ENCODE data around the gene CST5. TPM values are rescaled to one million over a fixed set of nuclear protein-coding genes. Genes with fewer than 3 reads are reported as not detected.
"Not testable (repeated sequence)": the region's sequence is repeated elsewhere in the genome, so short reads cannot be mapped to it uniquely, and the experiment has no call there.

CST5 gene
- total RNA-seq, 2 experiments from 2014 or later = not detected

DNA sequence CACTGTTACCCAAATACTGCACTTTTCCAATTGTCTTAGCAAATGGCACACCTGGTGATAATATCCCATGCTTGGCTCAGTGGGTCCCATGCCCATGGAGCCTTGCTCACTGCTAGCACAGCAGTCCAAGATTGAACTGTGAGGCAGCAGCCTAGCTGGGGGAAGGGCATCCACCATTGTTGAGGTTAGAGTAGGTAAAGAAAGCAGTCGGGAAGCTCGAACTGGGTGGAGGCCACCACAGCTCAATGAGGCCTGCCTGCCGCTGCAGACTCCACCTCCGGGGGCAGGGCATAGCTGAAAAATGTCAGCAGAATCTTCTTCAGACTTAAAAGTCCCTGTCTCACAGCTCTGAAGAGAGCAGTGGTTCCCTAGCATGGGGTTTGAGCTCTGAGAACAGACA, 43.8 kb downstream of the CST5 start:
- Mint-ChIP-seq H3K27me3 (no peaks in the 10 kb centered on the region), H3K9me3 (peaks cover 2% of the 10 kb centered on the region), H3K4me3 (no peak overlapping the region), H3K4me1 (ENCODE audit: low read depth) (peaks cover 23% of the 10 kb centered on the region), H3K36me3 (ENCODE audit: low read depth) (no peaks in the 10 kb centered on the region), H3K27ac (peak overlapping the region; percentile 69)
- DNase-seq (peak in 2 of 14 experiments; percentile 4 to 56), ATAC-seq (ENCODE audit: poor library complexity) (peak; percentile 93)
- H3K27me3 ChIP-seq (ENCODE audit: control insufficient read depth in 1 of 2, insufficient read depth in 2 of 2, low read length in 2 of 2) = peaks cover 0 to 6% of the 10 kb centered on the region in 2 experiments
- no peaks in the 10 kb centered on the region for H3K36me3 ChIP-seq (ENCODE audit: insufficient read depth, low read length)
- H3K27ac ChIP-seq (ENCODE audit: low read depth in 1 of 2, low read length in 2 of 2) = no peak overlapping the region
- TF ChIP-seq, protein P1, sequence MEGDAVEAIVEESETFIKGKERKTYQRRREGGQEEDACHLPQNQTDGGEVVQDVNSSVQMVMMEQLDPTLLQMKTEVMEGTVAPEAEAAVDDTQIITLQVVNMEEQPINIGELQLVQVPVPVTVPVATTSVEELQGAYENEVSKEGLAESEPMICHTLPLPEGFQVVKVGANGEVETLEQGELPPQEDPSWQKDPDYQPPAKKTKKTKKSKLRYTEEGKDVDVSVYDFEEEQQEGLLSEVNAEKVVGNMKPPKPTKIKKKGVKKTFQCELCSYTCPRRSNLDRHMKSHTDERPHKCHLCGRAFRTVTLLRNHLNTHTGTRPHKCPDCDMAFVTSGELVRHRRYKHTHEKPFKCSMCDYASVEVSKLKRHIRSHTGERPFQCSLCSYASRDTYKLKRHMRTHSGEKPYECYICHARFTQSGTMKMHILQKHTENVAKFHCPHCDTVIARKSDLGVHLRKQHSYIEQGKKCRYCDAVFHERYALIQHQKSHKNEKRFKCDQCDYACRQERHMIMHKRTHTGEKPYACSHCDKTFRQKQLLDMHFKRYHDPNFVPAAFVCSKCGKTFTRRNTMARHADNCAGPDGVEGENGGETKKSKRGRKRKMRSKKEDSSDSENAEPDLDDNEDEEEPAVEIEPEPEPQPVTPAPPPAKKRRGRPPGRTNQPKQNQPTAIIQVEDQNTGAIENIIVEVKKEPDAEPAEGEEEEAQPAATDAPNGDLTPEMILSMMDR (IDR thresholded peaks at IDR 0.05) = no peak
- no peaks in the 10 kb centered on the region for H3K4me1 ChIP-seq (ENCODE audit: insufficient read depth, low read length)
- POLR2A ChIA-PET = interaction anchor here (0.6 to 1.7 kb wide), 3 partner anchors 37 to 1221 kb away, joined by 3 to 4 read pairs (median 4); no protein-coding TSS in a partner anchor
- peaks cover 0 to 5% of the 10 kb centered on the region in 2 experiments for H3K9me3 ChIP-seq (ENCODE audit: control insufficient read depth in 1 of 2, insufficient read depth in 1 of 2, low read length in 2 of 2)
- CTCF ChIA-PET = no interaction called here
- intact Hi-C loops (cut with DNase I, micrococcal nuclease) = no loop called here
- no peak overlapping the region for H3K4me3 ChIP-seq (ENCODE audit: low read length)

DNA sequence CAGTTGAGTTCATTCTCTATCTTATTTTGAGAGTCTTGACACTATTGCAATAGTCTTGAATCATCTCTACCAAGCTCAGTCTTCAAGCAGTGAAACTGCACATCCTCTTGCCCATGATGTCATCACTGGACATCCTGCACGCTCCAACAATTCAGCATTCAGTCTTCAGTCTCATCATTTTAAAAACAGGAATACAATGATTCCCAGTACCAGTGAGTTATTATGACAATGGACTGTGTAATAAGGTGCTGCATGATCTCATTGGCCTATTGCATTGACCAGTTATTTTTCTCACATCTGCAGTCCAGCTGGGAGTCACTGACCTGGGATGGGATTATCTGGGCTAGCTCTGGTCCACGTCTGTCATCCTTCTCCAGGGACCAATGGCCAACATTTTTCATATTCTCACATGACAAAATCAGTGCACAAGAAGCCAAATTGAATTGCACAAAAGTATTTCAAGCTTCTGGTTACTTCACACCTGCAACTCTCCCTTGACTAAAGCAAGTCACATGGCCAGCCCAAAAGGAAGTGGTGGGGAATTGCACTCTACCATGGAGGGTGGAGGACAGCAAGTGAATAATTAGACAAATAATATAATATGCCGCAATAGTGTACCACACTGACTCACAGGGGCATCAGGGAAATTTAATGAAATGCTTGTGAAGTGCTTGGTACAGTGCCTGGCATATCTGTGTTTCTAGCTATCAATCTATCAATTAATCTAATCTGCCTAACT, 46.6 kb downstream of the CST5 start:
- Mint-ChIP-seq H3K36me3 (ENCODE audit: low read depth) (no peaks in the 10 kb centered on the region), H3K9me3 (peaks cover under 1% of the 10 kb centered on the region), H3K4me3 (no peak overlapping the region), H3K27ac (no peak overlapping the region), H3K27me3 (no peaks in the 10 kb centered on the region), H3K4me1 (ENCODE audit: low read depth) (peaks cover 23% of the 10 kb centered on the region)
- Histone ChIP-seq H3K27ac (ENCODE audit: low read depth in 1 of 2, low read length in 2 of 2) (no peak overlapping the region), H3K4me1 (ENCODE audit: insufficient read depth, low read length) (no peaks in the 10 kb centered on the region), H3K4me3 (ENCODE audit: low read length) (no peak overlapping the region), H3K9me3 (ENCODE audit: control insufficient read depth in 1 of 2, insufficient read depth in 1 of 2, low read length in 2 of 2) (peaks cover 0 to 5% of the 10 kb centered on the region in 2 experiments), H3K27me3 (ENCODE audit: control insufficient read depth in 1 of 2, insufficient read depth in 2 of 2, low read length in 2 of 2) (peaks cover 0 to 6% of the 10 kb centered on the region in 2 experiments), H3K36me3 (ENCODE audit: insufficient read depth, low read length) (no peaks in the 10 kb centered on the region)
- TF ChIP-seq, protein P1 (IDR thresholded peaks at IDR 0.05) = no peak
- ChIA-PET POLR2A (no interaction called here), CTCF (no interaction called here)
- DNase-seq = no peak
- intact Hi-C loops (cut with DNase I, micrococcal nuclease) = no loop called here
- ATAC-seq (ENCODE audit: poor library complexity) = no peak

DNA sequence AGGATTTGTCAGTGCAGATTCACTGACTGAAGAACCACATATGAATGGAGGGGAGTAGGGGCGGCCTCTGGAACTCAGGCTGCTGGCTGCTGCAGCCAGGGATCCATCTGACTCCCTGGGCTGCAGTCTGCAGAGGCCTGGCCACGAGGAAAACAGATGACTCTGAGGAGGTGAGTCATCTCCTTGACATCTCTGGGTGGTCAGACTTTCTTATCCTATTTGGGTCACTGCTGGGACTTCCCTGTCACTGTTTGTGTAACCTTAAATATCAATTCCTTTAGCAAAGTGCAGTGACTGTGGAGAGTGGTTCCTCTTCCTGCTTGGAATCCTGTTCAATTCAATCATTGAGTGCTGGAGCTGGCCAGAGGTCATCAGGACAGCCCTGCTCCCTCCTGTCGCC, 47.6 kb downstream of the CST5 start:
- ATAC-seq (ENCODE audit: poor library complexity); H3K36me3 Mint-ChIP-seq (ENCODE audit: low read depth); H3K27ac ChIP-seq (ENCODE audit: low read depth in 1 of 2, low read length in 2 of 2); CTCF ChIA-PET; H3K9me3 Mint-ChIP-seq; H3K27me3 ChIP-seq (ENCODE audit: control insufficient read depth in 1 of 2, insufficient read depth in 2 of 2, low read length in 2 of 2); H3K9me3 ChIP-seq (ENCODE audit: control insufficient read depth in 1 of 2, insufficient read depth in 1 of 2, low read length in 2 of 2); H3K27me3 Mint-ChIP-seq; H3K4me3 Mint-ChIP-seq; intact Hi-C loops (cut with DNase I, micrococcal nuclease); H3K27ac Mint-ChIP-seq; H3K4me3 ChIP-seq (ENCODE audit: low read length); H3K4me1 ChIP-seq (ENCODE audit: insufficient read depth, low read length); POLR2A ChIA-PET; DNase-seq; H3K36me3 ChIP-seq (ENCODE audit: insufficient read depth, low read length): not testable (repeated sequence)
- H3K4me1 Mint-ChIP-seq (ENCODE audit: low read depth) = peaks cover 19% of the 10 kb centered on the region
